ENCODE results near the gene C16orf74. TPM values are rescaled to one million over a fixed set of nuclear protein-coding genes. Genes with fewer than 3 reads are reported as not detected.
A peak's percentile ranks its signal among the peaks of the same experiment; 100 is the strongest.

C16orf74 gene
- total and polyA plus RNA-seq, 2 of the 8 experiments (the other 6 are each of a cell fraction or from before 2014, with no cell fraction given), result 7.3 to 9.3 TPM

GRCh38 chr16:85718682-85719081 lies 32.2 kb downstream of the C16orf74 start:
- H3K4me1 ChIP-seq (replicated peaks in 1 of 4; ENCODE audit: control insufficient read depth in 3 of 4, insufficient read depth in 4 of 4, low read length in 3 of 4), result peaks cover 0 to 10% (median 7%) of the 10 kb centered on the region in 4 experiments; a peak in 6 of 7 replicates
- H2BK15ac ChIP-seq (ENCODE audit: low read length), result peak overlapping the region; percentile 40
- 48% methylated on average over 11 of the region's 11 CpGs; no CpG with 5 or more reads in 1 of the 2 experiments for WGBS, 2 experiments (ENCODE audit: extremely low coverage in 1 of 2, insufficient coverage in 1 of 2, insufficient read length in 1 of 2, insufficient replicate concordance in 2 of 2, low coverage in 1 of 2, low lambda C conversion rate in 2 of 2, missing lambda C conversion rate in 1 of 2)
- no peak overlapping the region for H3K4me3 ChIP-seq (ENCODE audit: extremely low read depth in 1 of 4, insufficient read depth in 2 of 4, low read depth in 3 of 4, low read length in 4 of 4)
- no peaks in the 10 kb centered on the region for H3K79me1 ChIP-seq (ENCODE audit: low read depth, low read length)
- no peak overlapping the region for H3K14ac ChIP-seq (ENCODE audit: insufficient read length)
- no peak overlapping the region for H3K27ac ChIP-seq (ENCODE audit: low read depth, low read length)
- H4K5ac ChIP-seq (ENCODE audit: insufficient read length, low read depth, low read length), result no peak overlapping the region
- peaks cover 0 to 3% of the 10 kb centered on the region in 2 experiments for H4K20me1 ChIP-seq (replicated peaks in 1 of 2; ENCODE audit: control insufficient read depth in 1 of 2, insufficient read depth in 2 of 2, low read length in 2 of 2)
- ChIA-PET CTCF (ENCODE audit: partially characterized antibody) (interaction anchor here (0.6 to 20.7 kb wide), 23 partner anchors 7 to 1871 kb away, joined by 3 to 620 read pairs (median 6); partner anchors contain the start of gene GINS2), POLR2A (ENCODE audit: partially characterized antibody) (no interaction called here)
- H4K91ac ChIP-seq (replicated peaks; ENCODE audit: insufficient read length, low read length), result no peak overlapping the region
- no peak overlapping the region for H2AK5ac ChIP-seq (ENCODE audit: low read depth, low read length)
- no peak overlapping the region for H3K4ac ChIP-seq (replicated peaks; ENCODE audit: insufficient read length, low read depth, low read length)
- H3K9ac ChIP-seq (replicated peaks in 1 of 4; ENCODE audit: extremely low read depth in 1 of 4, low read depth in 3 of 4, low read length in 3 of 4), result no peak overlapping the region
- no peak overlapping the region for H3K4me2 ChIP-seq (ENCODE audit: insufficient read depth in 1 of 2, low read depth in 2 of 2, low read length in 2 of 2)
- no peaks in the 10 kb centered on the region for H3K9me3 ChIP-seq (ENCODE audit: insufficient read depth in 2 of 2, low read depth in 1 of 2, low read length in 1 of 2)
- no peak overlapping the region for H3K23ac ChIP-seq (ENCODE audit: insufficient read length)
- no peak overlapping the region for H4K8ac ChIP-seq (ENCODE audit: extremely low read depth, insufficient read depth, low read length)
- FAIRE-seq (no peak), DNase-seq (ENCODE audit: low read depth in 1 of 2, low spot score in 2 of 2) (peak in 1 of 2 experiments; percentile 82)
- no peak overlapping the region for H2BK5ac ChIP-seq (ENCODE audit: low read depth, low read length)
- H3K36me3 ChIP-seq (ENCODE audit: control insufficient read depth in 2 of 4, insufficient read depth in 4 of 4, low read length in 3 of 4), result no peaks in the 10 kb centered on the region
- peaks cover 0 to 7% (median 2%) of the 10 kb centered on the region in 4 experiments; a peak in 3 of 7 replicates for H3K27me3 ChIP-seq (replicated peaks in 1 of 4; ENCODE audit: control insufficient read depth in 3 of 4, extremely low read depth in 1 of 4, insufficient read depth in 3 of 4, low read length in 3 of 4)
- H2BK12ac ChIP-seq (ENCODE audit: low read depth, low read length), result no peak overlapping the region
- H2BK120ac ChIP-seq (replicated peaks; ENCODE audit: low read depth, low read length), result no peak overlapping the region
- no peak overlapping the region for H2AFZ ChIP-seq (ENCODE audit: low read length)
- H2BK20ac ChIP-seq (ENCODE audit: low read length), result no peak overlapping the region
- no peaks in the 10 kb centered on the region for H3K79me2 ChIP-seq (ENCODE audit: control insufficient read depth in 1 of 2, insufficient read depth in 2 of 2, low read length in 2 of 2)
- H3K18ac ChIP-seq (ENCODE audit: extremely low read depth, low read length), result no peak overlapping the region
- H3K23me2 ChIP-seq (ENCODE audit: low read depth, low read length), result peaks cover 8% of the 10 kb centered on the region; the same call in 1 of the 2 replicates
- no peak overlapping the region for H3K56ac ChIP-seq (replicated peaks; ENCODE audit: insufficient read length, low read depth, low read length)
- peak; percentile 41 to 54 for TF ChIP-seq RAD21 (IDR thresholded peaks at IDR 0.05 in 1 of 2, conservative IDR thresholded peaks at IDR 0.05 in 1 of 2; ENCODE audit: low read depth in 2 of 2, low read length in 2 of 2)
- no peak for TF ChIP-seq EGR1 (IDR thresholded peaks at IDR 0.05; ENCODE audit: borderline replicate concordance, low read depth, low read length)
- TF ChIP-seq, protein P1, sequence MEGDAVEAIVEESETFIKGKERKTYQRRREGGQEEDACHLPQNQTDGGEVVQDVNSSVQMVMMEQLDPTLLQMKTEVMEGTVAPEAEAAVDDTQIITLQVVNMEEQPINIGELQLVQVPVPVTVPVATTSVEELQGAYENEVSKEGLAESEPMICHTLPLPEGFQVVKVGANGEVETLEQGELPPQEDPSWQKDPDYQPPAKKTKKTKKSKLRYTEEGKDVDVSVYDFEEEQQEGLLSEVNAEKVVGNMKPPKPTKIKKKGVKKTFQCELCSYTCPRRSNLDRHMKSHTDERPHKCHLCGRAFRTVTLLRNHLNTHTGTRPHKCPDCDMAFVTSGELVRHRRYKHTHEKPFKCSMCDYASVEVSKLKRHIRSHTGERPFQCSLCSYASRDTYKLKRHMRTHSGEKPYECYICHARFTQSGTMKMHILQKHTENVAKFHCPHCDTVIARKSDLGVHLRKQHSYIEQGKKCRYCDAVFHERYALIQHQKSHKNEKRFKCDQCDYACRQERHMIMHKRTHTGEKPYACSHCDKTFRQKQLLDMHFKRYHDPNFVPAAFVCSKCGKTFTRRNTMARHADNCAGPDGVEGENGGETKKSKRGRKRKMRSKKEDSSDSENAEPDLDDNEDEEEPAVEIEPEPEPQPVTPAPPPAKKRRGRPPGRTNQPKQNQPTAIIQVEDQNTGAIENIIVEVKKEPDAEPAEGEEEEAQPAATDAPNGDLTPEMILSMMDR (IDR thresholded peaks at IDR 0.05; ENCODE audit: control extremely low read depth in 1 of 3, insufficient read depth in 1 of 3, low read depth in 1 of 3, low read length in 3 of 3), result peak; percentile 85 to 92 (median 90)
- peak; percentile 67; the same call in 1 of the 2 replicates for TF ChIP-seq BACH1 (IDR thresholded peaks at IDR 0.05; ENCODE audit: low read length)
- TF ChIP-seq CREB1 (IDR thresholded peaks at IDR 0.05), result 0 out of 2 replicates have a peak, but pooled peaks have one; percentile 20
- no peak for TF ChIP-seq KDM4A (IDR thresholded peaks at IDR 0.05; ENCODE audit: low read depth, low read length, severe bottlenecking)
- no peak for TF ChIP-seq CHD2 (IDR thresholded peaks at IDR 0.05; ENCODE audit: low read length)
- TF ChIP-seq, protein P2, sequence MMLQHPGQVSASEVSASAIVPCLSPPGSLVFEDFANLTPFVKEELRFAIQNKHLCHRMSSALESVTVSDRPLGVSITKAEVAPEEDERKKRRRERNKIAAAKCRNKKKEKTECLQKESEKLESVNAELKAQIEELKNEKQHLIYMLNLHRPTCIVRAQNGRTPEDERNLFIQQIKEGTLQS (IDR thresholded peaks at IDR 0.05; ENCODE audit: insufficient read depth, low read depth, low read length), result no peak
- TF ChIP-seq RBBP5 (IDR thresholded peaks at IDR 0.05; ENCODE audit: borderline replicate concordance, low read depth, low read length), result no peak
- TF ChIP-seq, protein P3, sequence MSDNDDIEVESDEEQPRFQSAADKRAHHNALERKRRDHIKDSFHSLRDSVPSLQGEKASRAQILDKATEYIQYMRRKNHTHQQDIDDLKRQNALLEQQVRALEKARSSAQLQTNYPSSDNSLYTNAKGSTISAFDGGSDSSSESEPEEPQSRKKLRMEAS (IDR thresholded peaks at IDR 0.05), result 0 out of 2 replicates have a peak, but pooled peaks have one; percentile 12
